T-helper 1 cell treated with Interleukin-12 subunit alpha and Interleukin-12 subunit beta and Interleukin-4 antibody, amounts not matched to agents 30 μg/mL and 1 μg/mL, for 36 hours (primary cell): ENCODE data around the gene TAS2R13.

Experiments used
- H3K27ac Mint-ChIP-seq: one replicate; pipeline ENCODE4 v1.8.0; 2021; ENCODE audit warnings: mild to moderate bottlenecking, mixed read lengths
- H3K27me3 Mint-ChIP-seq: one replicate; pipeline ENCODE4 v1.8.0; 2021; ENCODE audit warnings: low read depth, mixed read lengths
- H3K36me3 Mint-ChIP-seq: one replicate; pipeline ENCODE4 v1.8.0; 2021; ENCODE audit warnings: low read depth, mixed read lengths
- H3K4me1 Mint-ChIP-seq: one replicate; pipeline ENCODE4 v1.8.0; 2021; ENCODE audit warnings: low read depth, mixed read lengths
- H3K4me3 Mint-ChIP-seq: one replicate; pipeline ENCODE4 v1.8.0; 2021; ENCODE audit warnings: mild to moderate bottlenecking, moderate library complexity, mixed read lengths
- H3K9me3 Mint-ChIP-seq: one replicate; pipeline ENCODE4 v1.8.0; 2021; ENCODE audit warnings: mixed read lengths

The TAS2R13 gene

GRCh38 chr12:10901427-10901826 lies 7.9 kb downstream of the TAS2R13 start:
- peaks cover 5% of the 10 kb centered on the region for H3K36me3 Mint-ChIP-seq
- H3K4me3 Mint-ChIP-seq: no peak overlapping the region
- H3K9me3 Mint-ChIP-seq: peaks cover 32% of the 10 kb centered on the region
- no peak overlapping the region for H3K27ac Mint-ChIP-seq
- no peaks in the 10 kb centered on the region for H3K4me1 Mint-ChIP-seq
- no peaks in the 10 kb centered on the region for H3K27me3 Mint-ChIP-seq

GRCh38 chr12:10900972-10901371 lies 8.4 kb downstream of the TAS2R13 start:
- no peak overlapping the region for H3K27ac Mint-ChIP-seq
- H3K27me3 Mint-ChIP-seq: no peaks in the 10 kb centered on the region
- no peaks in the 10 kb centered on the region for H3K4me1 Mint-ChIP-seq
- H3K9me3 Mint-ChIP-seq: peaks cover 32% of the 10 kb centered on the region
- H3K4me3 Mint-ChIP-seq: no peak overlapping the region
- H3K36me3 Mint-ChIP-seq: peaks cover 5% of the 10 kb centered on the region

GRCh38 chr12:10900530-10900929 lies 8.8 kb downstream of the TAS2R13 start:
- no peak overlapping the region for H3K4me3 Mint-ChIP-seq
- H3K36me3 Mint-ChIP-seq: peaks cover 3% of the 10 kb centered on the region
- no peaks in the 10 kb centered on the region for H3K4me1 Mint-ChIP-seq
- peaks cover 32% of the 10 kb centered on the region for H3K9me3 Mint-ChIP-seq
- no peaks in the 10 kb centered on the region for H3K27me3 Mint-ChIP-seq
- H3K27ac Mint-ChIP-seq: no peak overlapping the region

GRCh38 chr12:10896854-10897253 lies 12.5 kb downstream of the TAS2R13 start:
- Mint-ChIP-seq H3K4me3 (no peak overlapping the region), H3K36me3 (peaks cover 2% of the 10 kb centered on the region), H3K4me1 (no peaks in the 10 kb centered on the region), H3K27ac (no peak overlapping the region), H3K9me3 (peaks cover 3% of the 10 kb centered on the region), H3K27me3 (no peaks in the 10 kb centered on the region)

- H3K27ac Mint-ChIP-seq: no peak overlapping the region
- H3K4me1 Mint-ChIP-seq: peaks cover under 1% of the 10 kb centered on the region
- H3K36me3 Mint-ChIP-seq: peaks cover 5% of the 10 kb centered on the region
- no peaks in the 10 kb centered on the region for H3K9me3 Mint-ChIP-seq
- H3K4me3 Mint-ChIP-seq: no peak overlapping the region
- no peaks in the 10 kb centered on the region for H3K27me3 Mint-ChIP-seq
These were observed 17.4 kb downstream of the TAS2R13 start for GRCh38 chr12:10891937-10892336.

- H3K36me3 Mint-ChIP-seq: peaks cover 5% of the 10 kb centered on the region
- H3K9me3 Mint-ChIP-seq: no peaks in the 10 kb centered on the region
- no peak overlapping the region for H3K27ac Mint-ChIP-seq
- peaks cover 4% of the 10 kb centered on the region for H3K4me1 Mint-ChIP-seq
- no peaks in the 10 kb centered on the region for H3K27me3 Mint-ChIP-seq
- H3K4me3 Mint-ChIP-seq: no peak overlapping the region
These were observed 20.1 kb downstream of the TAS2R13 start for GRCh38 chr12:10889226-10889625.

- peaks cover 4% of the 10 kb centered on the region for H3K4me1 Mint-ChIP-seq
- no peak within 1 kb of the TSS for H3K4me3 Mint-ChIP-seq
- H3K36me3 Mint-ChIP-seq: peaks cover 8% of the 10 kb centered on the region
- no peaks in the 10 kb centered on the region for H3K9me3 Mint-ChIP-seq
- no peak within 1 kb of the TSS for H3K27ac Mint-ChIP-seq
- no peaks in the 10 kb centered on the region for H3K27me3 Mint-ChIP-seq
These were observed 25.2 kb downstream of the TAS2R13 start, which contains the start of gene PRH1 for GRCh38 chr12:10884086-10884725. TSS of gene PRH1 (minus strand) at chr12:10884255. CDS start at chr12:10884217, 38 bp downstream.

- Mint-ChIP-seq H3K9me3 (no peaks in the 10 kb centered on the region), H3K36me3 (peaks cover 22% of the 10 kb centered on the region), H3K4me3 (no peak overlapping the region), H3K4me1 (no peaks in the 10 kb centered on the region), H3K27ac (no peak overlapping the region), H3K27me3 (no peaks in the 10 kb centered on the region)
These were observed 36.0 kb downstream of the TAS2R13 start for GRCh38 chr12:10873378-10873777.

GRCh38 chr12:10867381-10867780 lies 42.0 kb downstream of the TAS2R13 start:
- Mint-ChIP-seq H3K4me3 (no peak overlapping the region), H3K9me3 (peaks cover 8% of the 10 kb centered on the region), H3K4me1 (no peaks in the 10 kb centered on the region), H3K27ac (no peak overlapping the region), H3K27me3 (no peaks in the 10 kb centered on the region), H3K36me3 (peaks cover 3% of the 10 kb centered on the region)

GRCh38 chr12:10863512-10864218 lies 45.7 kb downstream of the TAS2R13 start:
- no peak overlapping the region for H3K27ac Mint-ChIP-seq
- peaks cover 3% of the 10 kb centered on the region for H3K36me3 Mint-ChIP-seq
- no peaks in the 10 kb centered on the region for H3K4me1 Mint-ChIP-seq
- no peak overlapping the region for H3K4me3 Mint-ChIP-seq
- no peaks in the 10 kb centered on the region for H3K27me3 Mint-ChIP-seq
- H3K9me3 Mint-ChIP-seq: peaks cover 25% of the 10 kb centered on the region

GRCh38 chr12:10861366-10861765 lies 48.0 kb downstream of the TAS2R13 start:
- Mint-ChIP-seq H3K4me3 (no peak overlapping the region), H3K9me3 (peaks cover 48% of the 10 kb centered on the region), H3K27ac (no peak overlapping the region), H3K4me1 (no peaks in the 10 kb centered on the region), H3K36me3 (peaks cover 22% of the 10 kb centered on the region), H3K27me3 (no peaks in the 10 kb centered on the region)
